EH (cell line): ENCODE measurements around the gene H19.

Experiments used
- DNase-seq: peaks from one replicate; pipeline ENCODE4 v3.0.0-alpha.2; 2015; ENCODE audit warnings: low read depth

The H19 gene

GRCh38 chr11:1997755-1998154, at the start of gene H19:
Gene H19 (minus strand): TSS chr11:1997842.
- DNase-seq, result no peak

DNA sequence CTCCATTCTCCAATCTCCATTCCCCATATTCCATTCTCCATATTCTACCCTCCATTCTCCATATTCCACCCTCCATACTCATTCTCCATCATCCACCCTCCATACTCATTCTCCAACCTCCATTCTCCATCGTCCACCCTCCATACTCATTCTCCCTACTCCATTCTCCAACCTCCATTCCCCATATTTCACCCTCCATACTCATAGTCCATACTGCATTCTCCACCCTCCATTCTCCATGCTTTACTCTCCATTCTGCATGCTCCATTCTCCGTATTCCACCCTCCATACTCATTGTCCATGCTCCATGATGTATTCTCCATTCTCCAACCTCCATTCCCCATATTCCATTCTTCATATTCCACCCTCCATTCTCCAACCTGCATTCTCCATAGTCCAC, 44.3 kb upstream of the H19 start:
- no peak for DNase-seq

DNA sequence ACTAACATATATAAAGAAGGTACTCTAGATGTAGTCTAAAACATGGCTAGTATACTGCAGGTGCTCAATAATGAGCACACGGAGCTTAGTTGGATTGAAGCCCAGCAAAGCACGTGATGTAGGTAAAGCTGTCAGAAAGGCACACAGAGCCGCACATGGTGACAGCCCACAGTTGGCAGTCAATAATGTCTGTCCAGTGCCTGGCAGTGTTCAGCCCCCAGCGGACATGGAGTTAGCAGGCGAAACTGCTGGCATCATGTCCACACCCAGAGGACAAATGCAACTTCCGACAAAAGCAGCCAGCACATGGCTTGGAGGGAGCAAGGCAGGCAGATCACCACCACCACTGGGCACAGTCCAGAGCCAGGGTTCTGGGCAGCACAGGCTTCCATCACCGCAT, 43.5 kb upstream of the H19 start:
- no peak for DNase-seq

DNA sequence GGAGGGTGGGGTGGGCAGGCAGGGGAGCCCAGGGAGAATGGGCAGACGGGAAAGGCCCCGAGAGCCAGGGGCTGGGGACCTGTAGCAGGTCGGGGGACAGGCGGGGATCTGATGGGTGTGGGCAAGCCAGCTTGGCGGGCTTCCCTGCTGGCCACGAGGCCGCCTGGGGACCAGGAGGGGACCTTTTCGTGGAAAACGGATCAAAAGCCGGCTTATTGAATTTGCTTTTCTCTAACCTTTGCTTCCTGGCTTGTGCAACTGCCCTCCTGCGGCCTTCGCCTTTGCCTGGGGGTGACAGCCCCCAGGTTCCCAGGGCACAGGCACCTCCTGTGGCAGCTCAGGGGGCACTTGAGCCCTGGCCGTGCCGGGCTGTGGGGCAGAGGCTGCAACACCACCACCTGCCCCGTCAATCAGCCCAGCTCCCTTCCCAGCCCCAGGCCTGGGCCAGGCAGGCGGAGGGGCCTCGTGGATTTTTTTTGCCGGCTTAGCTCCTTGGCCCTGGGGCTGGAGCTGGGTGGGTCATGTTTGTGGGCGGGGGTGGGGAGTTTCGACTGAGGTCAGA, 41.6 kb upstream of the H19 start:
- DNase-seq, result no peak

GRCh38 chr11:2036863-2037486, 39.3 kb upstream of the H19 start:
- no peak for DNase-seq

GRCh38 chr11:2035382-2035781, 37.7 kb upstream of the H19 start:
- no peak for DNase-seq

DNA sequence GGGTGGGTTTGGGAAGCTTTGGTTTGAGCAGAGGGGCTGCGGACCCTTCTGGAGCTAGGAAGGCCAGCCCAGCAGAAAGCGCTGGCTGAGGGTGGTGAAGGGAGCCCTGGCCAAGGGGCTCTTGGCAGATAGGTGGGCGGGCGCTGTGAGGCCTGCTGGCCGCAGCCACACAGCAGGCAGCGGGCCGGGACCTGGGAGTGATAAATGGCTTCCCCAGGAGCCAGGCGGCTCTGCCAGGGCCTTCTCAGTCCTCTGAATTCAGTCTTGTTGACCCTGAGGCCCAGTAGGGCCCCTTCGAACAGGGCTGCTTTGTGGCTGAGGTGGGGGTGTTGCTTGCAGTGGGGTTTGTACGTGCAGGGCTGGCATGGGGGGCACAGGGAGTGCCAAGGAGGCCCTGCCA, 33.4 kb upstream of the H19 start:
- no peak for DNase-seq

DNA sequence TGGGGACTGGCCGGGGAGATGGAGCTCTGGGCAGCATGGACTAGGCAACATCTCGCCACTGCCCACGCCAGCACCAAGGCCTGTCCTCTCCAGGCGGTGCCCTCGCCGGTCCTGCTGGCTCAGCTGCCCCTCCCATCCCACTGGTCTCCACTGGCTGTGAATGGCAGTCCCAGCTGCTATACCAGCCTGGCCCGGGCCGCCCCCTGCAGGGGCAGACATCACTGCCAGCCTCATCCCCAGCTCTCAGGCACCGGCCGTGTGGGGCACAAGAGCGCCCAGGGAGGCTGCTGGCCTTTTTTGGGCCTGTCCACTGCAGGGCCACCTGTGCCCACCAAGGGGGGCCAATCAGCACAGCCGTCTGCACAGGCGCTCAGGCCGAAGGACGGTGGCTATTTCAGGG, 30.1 kb upstream of the H19 start:
- no peak for DNase-seq

GRCh38 chr11:2015025-2015424, 17.4 kb upstream of the H19 start:
- no peak for DNase-seq

- no peak for DNase-seq
These were observed 14.8 kb upstream of the H19 start for GRCh38 chr11:2012440-2012839.

- no peak for DNase-seq
These were observed 6.8 kb upstream of the H19 start for GRCh38 chr11:2004466-2004865.

DNA sequence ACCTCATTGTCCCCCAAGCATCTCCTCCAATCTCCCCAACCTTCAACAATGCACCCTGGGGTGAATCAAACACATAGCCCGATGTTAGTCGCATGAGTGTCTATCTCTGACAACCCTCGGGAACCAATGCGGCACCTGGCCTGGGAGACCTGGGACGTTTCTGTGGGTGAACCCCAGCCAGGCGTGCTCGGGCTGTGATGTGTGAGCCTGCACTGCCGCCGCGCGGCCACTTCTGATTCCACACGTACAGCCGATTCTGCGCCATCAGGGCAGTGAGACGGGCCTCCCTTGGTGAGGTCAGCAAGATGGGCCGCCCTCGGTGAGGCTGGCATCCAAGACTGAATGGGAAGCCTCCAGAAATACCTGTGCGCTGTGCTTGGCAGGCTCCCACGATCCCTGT, 5.2 kb upstream of the H19 start:
- DNase-seq, result no peak

DNA sequence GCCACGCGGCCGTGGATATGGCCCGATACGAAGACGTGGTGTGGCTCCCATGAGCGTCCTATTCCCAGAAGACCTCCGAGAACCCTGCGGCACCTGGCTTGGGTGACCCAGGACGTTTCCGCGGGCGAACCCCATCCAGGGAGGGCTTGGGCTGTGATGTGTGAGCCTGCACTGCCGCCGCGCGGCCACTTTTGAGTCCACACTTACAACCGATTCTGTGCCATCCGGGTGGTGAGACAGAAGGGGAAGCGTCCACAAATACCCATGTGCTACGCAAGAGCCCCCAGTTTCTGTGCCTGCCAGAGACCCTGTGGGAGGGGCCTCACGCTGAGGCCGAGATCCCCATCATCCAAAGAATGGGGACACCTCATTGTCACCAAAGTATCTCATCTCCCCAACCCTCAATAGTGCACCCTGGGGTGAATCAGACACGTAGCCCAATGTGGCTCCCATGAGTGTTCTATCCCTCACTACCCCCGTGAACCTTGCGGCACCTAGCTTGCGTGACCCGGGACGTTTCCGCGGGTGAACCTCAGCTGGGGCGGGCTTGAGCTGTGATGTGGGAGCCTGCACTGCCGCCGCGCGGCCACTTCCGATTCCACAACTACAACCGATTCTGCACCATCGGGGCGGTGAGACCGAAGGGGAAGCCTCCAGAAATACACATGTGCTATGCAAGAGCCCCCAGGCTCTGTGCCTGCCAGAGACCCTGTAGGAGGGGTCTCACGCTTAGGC, 4.6 kb upstream of the H19 start:
- no peak for DNase-seq

GRCh38 chr11:1998861-1999260, 1.2 kb upstream of the H19 start:
- DNase-seq, result no peak

DNA sequence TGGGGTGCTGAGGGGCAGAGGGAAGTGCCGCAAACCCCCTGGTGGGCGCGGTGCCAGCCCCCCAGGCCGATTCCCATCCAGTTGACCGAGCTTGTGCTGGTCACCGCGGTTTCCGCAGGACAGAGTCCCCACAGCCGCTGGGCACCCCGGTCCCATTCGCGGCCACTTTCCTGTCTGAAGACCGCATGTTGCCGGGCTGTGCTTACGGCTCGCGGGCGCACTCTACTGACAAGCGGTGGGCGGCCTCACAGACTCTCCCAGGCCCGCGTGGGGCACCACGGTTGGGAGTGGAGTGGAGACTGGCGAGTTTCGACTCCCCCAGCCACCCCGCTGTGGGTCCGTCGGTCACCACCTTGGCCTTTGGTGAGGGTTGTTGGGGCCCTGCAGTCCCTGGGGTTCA, 648 bp upstream of the H19 start:
- no peak for DNase-seq

DNA sequence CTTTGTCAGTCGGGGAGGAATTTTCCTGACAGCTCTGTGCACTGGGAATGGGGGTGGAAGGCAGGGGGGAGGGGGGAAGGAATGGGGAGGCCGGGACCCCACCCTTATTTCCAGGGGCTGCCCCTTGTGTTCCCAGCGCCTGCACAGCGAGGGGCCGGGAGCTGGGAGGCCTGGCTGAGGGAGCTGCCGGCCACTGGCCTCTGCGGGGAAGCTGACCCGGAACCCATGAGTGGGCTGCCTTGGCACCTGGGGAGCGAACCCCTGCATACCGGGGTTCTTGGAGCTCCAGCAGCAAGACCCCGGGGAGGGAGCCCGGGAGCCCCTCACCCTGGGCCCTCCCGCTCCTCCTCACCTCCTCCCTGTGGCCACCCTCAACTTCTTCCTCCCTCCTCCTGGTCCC, 3.5 kb downstream of the H19 start:
- no peak for DNase-seq

GRCh38 chr11:1992111-1992510, 5.5 kb downstream of the H19 start:
- DNase-seq, result no peak

DNA sequence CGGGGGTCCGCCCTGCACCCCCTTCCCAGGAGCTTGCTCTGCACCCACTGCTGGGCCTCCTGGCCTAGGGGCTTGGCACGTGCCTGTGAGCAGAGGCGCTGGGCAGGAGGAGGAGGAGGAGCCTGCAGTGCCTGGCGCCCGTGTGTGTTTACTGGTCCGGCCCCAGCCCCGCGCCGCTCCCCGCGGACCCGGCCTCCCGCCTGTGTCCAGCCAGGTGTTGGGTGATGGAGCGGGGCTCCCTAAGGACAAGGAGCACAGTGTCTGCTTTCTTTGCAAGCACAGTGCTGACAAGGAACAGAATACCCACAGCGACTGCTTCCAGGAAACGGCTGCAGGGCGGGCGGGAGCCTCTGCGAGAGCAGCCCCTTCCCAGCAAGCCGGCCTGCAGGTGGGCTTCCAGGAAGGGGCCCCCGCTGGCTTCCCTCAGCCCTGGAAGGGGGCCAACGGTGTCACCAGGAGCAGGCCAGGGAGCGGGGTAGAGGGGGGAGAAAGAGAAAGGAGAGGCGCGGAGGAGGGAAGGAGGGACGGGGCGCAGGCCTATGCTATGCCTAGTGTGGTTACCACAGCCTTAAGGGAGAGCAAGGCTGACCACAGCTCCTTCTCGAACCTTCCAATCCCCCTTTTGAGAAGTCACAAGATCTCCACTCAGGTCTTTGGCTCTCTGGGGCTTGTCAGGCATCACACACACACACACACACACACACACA, 6.6 kb downstream of the H19 start:
- DNase-seq, result no peak

GRCh38 chr11:1989953-1990352, 7.7 kb downstream of the H19 start:
- DNase-seq, result no peak

DNA sequence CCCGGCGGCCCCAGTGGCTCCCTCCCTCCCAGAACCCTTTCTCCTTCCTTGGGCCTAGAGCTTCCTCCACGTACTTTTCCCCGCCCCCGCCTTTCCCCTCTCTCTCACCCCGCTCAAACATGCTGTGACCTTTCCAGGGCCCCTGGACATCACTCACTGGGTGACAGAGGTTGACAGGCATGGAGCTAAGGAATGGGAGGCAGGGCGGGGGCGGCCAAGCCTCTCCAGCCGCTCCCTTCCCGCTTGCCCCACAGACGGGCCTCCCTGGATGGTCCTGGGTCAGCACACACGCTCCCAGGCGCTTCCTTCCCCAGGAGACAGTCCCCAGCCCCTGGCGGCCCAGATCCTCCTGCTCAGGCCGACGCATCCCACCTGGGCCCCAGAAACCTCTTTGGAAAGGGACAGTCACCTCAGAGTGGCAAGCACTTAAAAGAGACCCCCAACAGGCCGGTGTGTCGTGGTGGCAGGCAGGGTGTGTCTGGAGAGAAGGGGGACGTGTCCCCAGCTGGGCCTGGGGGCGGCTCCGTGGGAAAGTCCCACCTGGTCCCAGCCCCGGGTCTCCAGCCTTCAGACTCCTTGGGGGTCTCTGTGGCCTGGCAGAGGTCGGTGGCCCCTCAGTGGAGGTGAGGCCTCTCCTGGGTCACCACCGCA, 8.8 kb downstream of the H19 start:
- no peak for DNase-seq

- no peak for DNase-seq
These were observed 9.5 kb downstream of the H19 start for GRCh38 chr11:1988174-1988573.

DNA sequence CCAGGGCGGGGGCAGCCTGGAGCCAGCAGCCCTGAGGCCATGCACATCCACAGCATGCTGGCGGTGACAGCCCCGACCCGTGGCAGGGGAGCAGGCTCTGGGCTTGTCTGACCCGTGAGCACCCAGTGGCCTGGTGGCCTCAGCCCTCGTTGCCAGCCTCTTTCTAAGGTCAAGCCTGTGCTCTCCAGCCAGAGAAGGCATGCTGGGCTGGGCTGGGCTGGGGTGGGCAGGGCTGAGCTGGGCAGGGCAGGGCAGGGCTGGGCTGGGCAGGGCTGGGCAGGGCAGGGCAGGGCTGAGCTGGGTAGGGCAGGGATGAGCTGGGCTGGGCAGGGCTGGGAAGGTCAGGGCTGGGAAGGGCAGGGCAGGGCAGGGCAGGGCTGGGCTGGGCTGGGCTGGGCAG, 10.6 kb downstream of the H19 start:
- DNase-seq, result no peak

DNA sequence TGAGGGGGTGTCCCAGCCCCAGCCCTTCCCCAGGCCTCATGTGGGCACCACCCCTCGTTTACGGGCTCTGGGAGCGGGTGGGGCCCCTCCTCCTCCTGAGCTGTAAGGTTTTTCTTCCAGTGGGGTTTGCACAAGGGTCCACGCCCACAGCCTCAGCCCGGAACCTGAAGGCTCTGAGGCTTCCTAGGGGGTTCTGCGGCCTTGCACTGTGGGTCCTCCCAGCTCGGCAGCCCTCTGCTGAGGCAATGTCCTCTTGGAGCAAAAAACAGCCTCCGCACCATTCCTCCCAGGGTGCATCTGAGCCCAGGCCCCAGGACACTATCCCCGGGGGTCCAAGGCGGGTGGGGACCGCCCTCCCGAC, 14.1 kb downstream of the H19 start:
- DNase-seq, result no peak
